ENCODE measurements around the gene PPM1L. TPM values are rescaled to one million over a fixed set of nuclear protein-coding genes. Genes with fewer than 3 reads are reported as not detected.

PPM1L gene
- total and polyA plus RNA-seq, 9 donors, result 2.2 to 12.1 (median 10.2) TPM

GRCh38 chr3:161016417-161017313, 260.6 kb downstream of the PPM1L start:
- Histone ChIP-seq H3K4me3 (no peak overlapping the region), H3K27me3 (no peaks in the 10 kb centered on the region), H3K9me3 (no peaks in the 10 kb centered on the region), H3K4me1 (ENCODE audit: insufficient read depth) (no peaks in the 10 kb centered on the region), H3K36me3 (no peaks in the 10 kb centered on the region), H3K27ac (no peak overlapping the region)
- 46 to 67% (median 61%) methylated on average over 6 of the region's 6 CpGs for WGBS, 3 donors
- intact Hi-C loops (cut with DNase I), result no loop called here
- no peak for TF ChIP-seq POLR2A (IDR thresholded peaks at IDR 0.05)
- no peak for TF ChIP-seq EP300 (IDR thresholded peaks at IDR 0.05)
- no peak for TF ChIP-seq CTCF (IDR thresholded peaks at IDR 0.05)
- DNase-seq, result no peak

GRCh38 chr3:161017971-161018370, 261.9 kb downstream of the PPM1L start:
- DNase-seq, result no peak
- intact Hi-C loops (cut with DNase I), result no loop called here
- Histone ChIP-seq H3K4me1 (ENCODE audit: insufficient read depth) (no peaks in the 10 kb centered on the region), H3K27me3 (no peaks in the 10 kb centered on the region), H3K4me3 (no peak overlapping the region), H3K27ac (no peak overlapping the region), H3K36me3 (no peaks in the 10 kb centered on the region), H3K9me3 (no peaks in the 10 kb centered on the region)
- WGBS, 3 donors, result 83 to 94% (median 92%) methylated on average over 2 of the region's 2 CpGs
- TF ChIP-seq POLR2A (IDR thresholded peaks at IDR 0.05), result no peak
- no peak for TF ChIP-seq EP300 (IDR thresholded peaks at IDR 0.05)
- TF ChIP-seq CTCF (IDR thresholded peaks at IDR 0.05), result no peak

- Histone ChIP-seq H3K36me3 (no peaks in the 10 kb centered on the region), H3K27me3 (no peaks in the 10 kb centered on the region), H3K27ac (no peak overlapping the region), H3K4me3 (no peak overlapping the region), H3K9me3 (no peaks in the 10 kb centered on the region), H3K4me1 (ENCODE audit: insufficient read depth) (no peaks in the 10 kb centered on the region)
- intact Hi-C loops (cut with DNase I), result no loop called here
- no peak for DNase-seq
- TF ChIP-seq CTCF (IDR thresholded peaks at IDR 0.05) (no peak), POLR2A (IDR thresholded peaks at IDR 0.05) (no peak), EP300 (IDR thresholded peaks at IDR 0.05) (no peak)
These were observed 264.2 kb downstream of the PPM1L start for GRCh38 chr3:161020256-161020655.

GRCh38 chr3:161025911-161026310, 269.9 kb downstream of the PPM1L start:
- Histone ChIP-seq H3K4me1 (ENCODE audit: insufficient read depth) (no peaks in the 10 kb centered on the region), H3K27me3 (no peaks in the 10 kb centered on the region), H3K36me3 (no peaks in the 10 kb centered on the region), H3K4me3 (no peak overlapping the region), H3K27ac (no peak overlapping the region), H3K9me3 (no peaks in the 10 kb centered on the region)
- no peak for DNase-seq
- whole genome bisulfite sequencing, 3 donors, result 0 to 84% (median 68%) methylated on average over 1 of the region's 1 CpG
- TF ChIP-seq POLR2A (IDR thresholded peaks at IDR 0.05) (no peak), EP300 (IDR thresholded peaks at IDR 0.05) (no peak), CTCF (IDR thresholded peaks at IDR 0.05) (no peak)
- intact Hi-C loops (cut with DNase I), result no loop called here

Measured in ovary (tissue), 9 donors.